Measurements from ENCODE around the gene SLC2A11. TPM values are rescaled to one million over a fixed set of nuclear protein-coding genes. Genes with fewer than 3 reads are reported as not detected.
A peak's percentile ranks its signal among the peaks of the same experiment; 100 is the strongest.

SLC2A11 gene
- total and polyA plus RNA-seq, 11 donors = 8.7 to 31.2 (median 18.7) TPM

DNA sequence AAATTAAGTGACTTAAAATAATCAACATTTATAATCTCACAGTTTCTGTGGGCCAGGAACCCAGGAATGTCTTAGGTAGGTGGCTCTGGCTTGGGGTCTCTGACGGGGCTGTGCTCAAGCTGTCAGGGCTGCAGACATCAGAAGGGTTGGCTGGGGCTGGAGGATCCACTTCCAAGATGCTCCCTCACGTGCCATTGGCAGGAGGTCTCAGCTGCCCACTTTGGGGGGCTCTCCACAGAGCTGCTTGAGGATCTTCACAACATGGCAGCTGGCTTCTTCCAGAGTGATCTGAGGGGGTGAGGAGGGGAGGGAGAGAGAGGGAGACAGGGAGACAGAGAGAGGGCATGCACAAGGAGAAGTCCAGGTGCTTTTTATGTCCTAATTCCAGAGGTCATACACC is 18.1 kb downstream of the SLC2A11 start:
- no peaks in the 10 kb centered on the region for H3K27me3 ChIP-seq
- peaks cover 0 to 13% (median 0%) of the 10 kb centered on the region in 12 donors for H3K4me1 ChIP-seq
- no peak overlapping the region for H3K27ac ChIP-seq
- TF ChIP-seq, protein P1, sequence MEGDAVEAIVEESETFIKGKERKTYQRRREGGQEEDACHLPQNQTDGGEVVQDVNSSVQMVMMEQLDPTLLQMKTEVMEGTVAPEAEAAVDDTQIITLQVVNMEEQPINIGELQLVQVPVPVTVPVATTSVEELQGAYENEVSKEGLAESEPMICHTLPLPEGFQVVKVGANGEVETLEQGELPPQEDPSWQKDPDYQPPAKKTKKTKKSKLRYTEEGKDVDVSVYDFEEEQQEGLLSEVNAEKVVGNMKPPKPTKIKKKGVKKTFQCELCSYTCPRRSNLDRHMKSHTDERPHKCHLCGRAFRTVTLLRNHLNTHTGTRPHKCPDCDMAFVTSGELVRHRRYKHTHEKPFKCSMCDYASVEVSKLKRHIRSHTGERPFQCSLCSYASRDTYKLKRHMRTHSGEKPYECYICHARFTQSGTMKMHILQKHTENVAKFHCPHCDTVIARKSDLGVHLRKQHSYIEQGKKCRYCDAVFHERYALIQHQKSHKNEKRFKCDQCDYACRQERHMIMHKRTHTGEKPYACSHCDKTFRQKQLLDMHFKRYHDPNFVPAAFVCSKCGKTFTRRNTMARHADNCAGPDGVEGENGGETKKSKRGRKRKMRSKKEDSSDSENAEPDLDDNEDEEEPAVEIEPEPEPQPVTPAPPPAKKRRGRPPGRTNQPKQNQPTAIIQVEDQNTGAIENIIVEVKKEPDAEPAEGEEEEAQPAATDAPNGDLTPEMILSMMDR (IDR thresholded peaks at IDR 0.05) = no peak
- no peak for TF ChIP-seq POLR2A (IDR thresholded peaks at IDR 0.05)
- no peak overlapping the region for H3K4me3 ChIP-seq
- DNase-seq (no peak), ATAC-seq (no peak)
- WGBS, 4 donors = 80 to 94% (median 89%) methylated on average over 1 to 2 of the region's 2 CpGs
- peaks cover 0 to 71% (median 29%) of the 10 kb centered on the region in 9 donors for H3K36me3 ChIP-seq
- intact Hi-C loops (cut with DNase I) = loop anchor here in 1 of 10 donors (5.0 kb wide), 1 partner anchor 196 kb away; no protein-coding TSS in a partner anchor
- no peaks in the 10 kb centered on the region for H3K9me3 ChIP-seq

DNA sequence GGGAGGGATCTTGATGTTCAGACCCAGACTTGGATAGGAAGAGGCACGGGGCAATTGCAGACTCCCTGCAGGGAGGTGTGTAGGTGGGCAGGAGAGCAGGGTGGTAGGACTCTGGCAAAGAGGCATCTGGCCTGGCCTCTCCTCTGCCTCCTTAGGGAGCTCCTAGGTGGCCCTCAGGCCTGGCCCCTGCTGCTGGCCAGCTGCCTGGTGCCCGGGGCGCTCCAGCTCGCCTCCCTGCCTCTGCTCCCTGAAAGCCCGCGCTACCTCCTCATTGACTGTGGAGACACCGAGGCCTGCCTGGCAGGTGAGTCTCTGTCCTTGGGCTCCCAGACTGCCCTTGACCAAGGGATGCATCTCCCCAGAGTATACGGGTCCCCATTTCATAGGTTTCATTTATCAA is 19.9 kb downstream of the SLC2A11 start:
- TF ChIP-seq, protein P1 (IDR thresholded peaks at IDR 0.05) = no peak
- no peak for TF ChIP-seq POLR2A (IDR thresholded peaks at IDR 0.05)
- H3K36me3 ChIP-seq = peaks cover 0 to 70% (median 31%) of the 10 kb centered on the region in 9 donors
- H3K4me1 ChIP-seq = peaks cover 0 to 13% (median 0%) of the 10 kb centered on the region in 12 donors
- intact Hi-C loops (cut with DNase I) = loop anchor here in 1 of 10 donors (5.0 kb wide), 1 partner anchor 195 kb away; no protein-coding TSS in a partner anchor
- ATAC-seq = peak in 2 of 4 donors; percentile 5 to 10
- no peaks in the 10 kb centered on the region for H3K27me3 ChIP-seq
- 93 to 98% (median 94%) methylated on average over 6 to 8 of the region's 8 CpGs for WGBS, 4 donors
- no peaks in the 10 kb centered on the region for H3K9me3 ChIP-seq
- DNase-seq = no peak
- no peak overlapping the region for H3K4me3 ChIP-seq
- H3K27ac ChIP-seq = peak overlapping the region in 3 of 12 donors; percentile 5 to 42 (median 26)

DNA sequence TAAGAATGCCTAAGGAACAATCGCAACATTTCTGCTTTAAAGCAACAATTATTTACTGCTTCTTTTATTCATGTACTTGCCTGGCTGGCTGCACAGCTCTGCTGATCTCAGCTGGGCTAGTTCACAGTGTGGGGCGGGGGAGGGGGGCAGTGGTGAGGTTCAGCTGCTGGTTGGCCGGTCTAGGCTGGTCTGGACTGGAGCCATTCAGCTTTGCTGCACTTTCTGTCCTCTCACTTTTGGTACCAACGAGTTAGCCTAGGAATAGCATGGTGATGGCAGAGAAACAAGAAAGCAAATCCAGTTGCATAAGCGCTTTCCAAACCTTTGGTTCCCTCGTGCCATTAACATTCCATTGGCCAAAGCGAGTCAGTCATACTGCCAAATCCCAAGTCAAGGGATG is 20.5 kb downstream of the SLC2A11 start:
- TF ChIP-seq POLR2A (IDR thresholded peaks at IDR 0.05) = no peak
- TF ChIP-seq, protein P1 (IDR thresholded peaks at IDR 0.05) = no peak
- H3K27ac ChIP-seq = peak overlapping the region in 7 of 12 donors; percentile 5 to 46 (median 34)
- no peaks in the 10 kb centered on the region for H3K9me3 ChIP-seq
- peaks cover 0 to 13% (median 0%) of the 10 kb centered on the region in 12 donors for H3K4me1 ChIP-seq
- 56 to 84% (median 70%) methylated on average over 7 of the region's 7 CpGs for WGBS, 4 donors
- H3K36me3 ChIP-seq = peaks cover 0 to 70% (median 36%) of the 10 kb centered on the region in 9 donors
- H3K27me3 ChIP-seq = no peaks in the 10 kb centered on the region
- ATAC-seq (peak; percentile 86 to 91 (median 88)), DNase-seq (peak in 3 of 5 donors; percentile 53 to 61 (median 55))
- H3K4me3 ChIP-seq = no peak overlapping the region
- intact Hi-C loops (cut with DNase I) = loop anchor here in 1 of 10 donors (5.0 kb wide), 1 partner anchor 194 kb away; no protein-coding TSS in a partner anchor

DNA sequence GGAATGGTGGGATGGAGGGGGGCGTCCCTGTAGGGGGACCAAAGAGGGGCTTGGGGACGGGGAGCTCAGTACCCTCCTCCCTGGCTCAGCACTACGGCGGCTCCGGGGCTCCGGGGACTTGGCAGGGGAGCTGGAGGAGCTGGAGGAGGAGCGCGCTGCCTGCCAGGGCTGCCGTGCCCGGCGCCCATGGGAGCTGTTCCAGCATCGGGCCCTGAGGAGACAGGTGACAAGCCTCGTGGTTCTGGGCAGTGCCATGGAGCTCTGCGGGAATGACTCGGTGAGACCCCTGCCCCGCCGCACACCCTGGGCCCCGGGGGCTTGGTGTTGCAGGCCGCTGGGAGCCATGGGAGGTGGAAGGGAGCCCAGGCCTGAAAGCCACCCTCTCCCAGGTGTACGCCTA is 24.7 kb downstream of the SLC2A11 start:
- WGBS, 4 donors = 82 to 94% (median 90%) methylated on average over 13 to 20 of the region's 20 CpGs
- H3K36me3 ChIP-seq = peaks cover 0 to 56% (median 33%) of the 10 kb centered on the region in 9 donors
- peak in 2 of 4 donors; percentile 7 to 14 for ATAC-seq

More for the DNA sequence above, 24.7 kb downstream of the SLC2A11 start:
- H3K4me3 ChIP-seq = no peak overlapping the region
- H3K9me3 ChIP-seq = no peaks in the 10 kb centered on the region
- no peak for DNase-seq
- peaks cover 0 to 13% (median 0%) of the 10 kb centered on the region in 12 donors for H3K4me1 ChIP-seq
- H3K27me3 ChIP-seq = no peaks in the 10 kb centered on the region
- intact Hi-C loops (cut with DNase I) = no loop called here
- TF ChIP-seq POLR2A (IDR thresholded peaks at IDR 0.05) = no peak
- TF ChIP-seq, protein P1 (IDR thresholded peaks at IDR 0.05) = no peak
- H3K27ac ChIP-seq = no peak overlapping the region
